GM13977 (cell line): ENCODE measurements around the gene NFATC2IP.
A peak's percentile ranks its signal among the peaks of the same experiment; 100 is the strongest.

ENCODE experiments used
- DNase-seq: peaks from one replicate; pipeline ENCODE4 v3.0.0; 2012; ENCODE audit warnings: low spot score
- in situ Hi-C: fragments of 300-500 bp; cut with MboI; formaldehyde crosslinking; loops from one replicate; pipeline ENCODE4 v1.12.0; 2022; ENCODE audit warnings: low sequenced_read_pairs, low pct_unique_long_range_greater_than_20kb, mixed read lengths, inconsistent platforms; ENCODE audit not compliant: unreplicated experiment
- TF ChIP-seq, protein P1 (sequence below): IDR thresholded peaks from 2 replicates; pipeline ENCODE4 v1.5.1; 2012; ENCODE audit warnings: mild to moderate bottlenecking, control low read depth; ENCODE audit not compliant: insufficient read depth; ENCODE audit errors: extremely low read depth, missing control alignments

The NFATC2IP gene

DNA sequence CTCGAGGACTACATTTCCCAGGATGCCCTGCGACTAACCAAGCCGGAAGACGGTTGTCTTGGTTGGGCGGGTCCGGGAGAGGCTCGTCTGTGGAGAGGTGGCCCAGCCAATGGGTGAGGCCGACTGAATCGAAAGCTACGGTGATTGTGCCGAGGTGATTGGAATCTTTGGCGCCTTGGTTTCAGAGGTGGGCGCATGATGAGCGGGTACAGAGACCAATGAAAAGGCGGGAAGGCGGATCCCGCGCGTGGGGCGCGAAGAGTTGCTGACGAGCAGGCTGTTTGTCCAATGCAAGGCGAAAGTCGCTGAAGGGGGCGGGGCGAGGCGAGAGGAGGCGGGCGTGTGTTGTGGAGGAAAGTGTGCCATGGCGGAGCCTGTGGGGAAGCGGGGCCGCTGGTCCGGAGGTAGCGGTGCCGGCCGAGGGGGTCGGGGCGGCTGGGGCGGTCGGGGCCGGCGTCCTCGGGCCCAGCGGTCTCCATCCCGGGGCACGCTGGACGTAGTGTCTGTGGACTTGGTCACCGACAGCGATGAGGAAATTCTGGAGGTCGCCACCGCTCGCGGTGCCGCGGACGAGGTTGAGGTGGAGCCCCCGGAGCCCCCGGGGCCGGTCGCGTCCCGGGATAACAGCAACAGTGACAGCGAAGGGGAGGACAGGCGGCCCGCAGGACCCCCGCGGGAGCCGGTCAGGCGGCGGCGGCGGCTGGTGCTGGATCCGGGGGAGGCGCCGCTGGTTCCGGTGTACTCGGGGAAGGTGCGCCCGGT lies at the start of gene NFATC2IP:
Gene NFATC2IP, plus strand, starts transcription at position 290 of the 762 bp plus-strand sequence. Its CDS starts 75 bp downstream, at position 365.
- DNase-seq, result peak; percentile 100
- in situ Hi-C loops, result no loop called here
- TF ChIP-seq, protein P1, sequence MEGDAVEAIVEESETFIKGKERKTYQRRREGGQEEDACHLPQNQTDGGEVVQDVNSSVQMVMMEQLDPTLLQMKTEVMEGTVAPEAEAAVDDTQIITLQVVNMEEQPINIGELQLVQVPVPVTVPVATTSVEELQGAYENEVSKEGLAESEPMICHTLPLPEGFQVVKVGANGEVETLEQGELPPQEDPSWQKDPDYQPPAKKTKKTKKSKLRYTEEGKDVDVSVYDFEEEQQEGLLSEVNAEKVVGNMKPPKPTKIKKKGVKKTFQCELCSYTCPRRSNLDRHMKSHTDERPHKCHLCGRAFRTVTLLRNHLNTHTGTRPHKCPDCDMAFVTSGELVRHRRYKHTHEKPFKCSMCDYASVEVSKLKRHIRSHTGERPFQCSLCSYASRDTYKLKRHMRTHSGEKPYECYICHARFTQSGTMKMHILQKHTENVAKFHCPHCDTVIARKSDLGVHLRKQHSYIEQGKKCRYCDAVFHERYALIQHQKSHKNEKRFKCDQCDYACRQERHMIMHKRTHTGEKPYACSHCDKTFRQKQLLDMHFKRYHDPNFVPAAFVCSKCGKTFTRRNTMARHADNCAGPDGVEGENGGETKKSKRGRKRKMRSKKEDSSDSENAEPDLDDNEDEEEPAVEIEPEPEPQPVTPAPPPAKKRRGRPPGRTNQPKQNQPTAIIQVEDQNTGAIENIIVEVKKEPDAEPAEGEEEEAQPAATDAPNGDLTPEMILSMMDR, result no peak

DNA sequence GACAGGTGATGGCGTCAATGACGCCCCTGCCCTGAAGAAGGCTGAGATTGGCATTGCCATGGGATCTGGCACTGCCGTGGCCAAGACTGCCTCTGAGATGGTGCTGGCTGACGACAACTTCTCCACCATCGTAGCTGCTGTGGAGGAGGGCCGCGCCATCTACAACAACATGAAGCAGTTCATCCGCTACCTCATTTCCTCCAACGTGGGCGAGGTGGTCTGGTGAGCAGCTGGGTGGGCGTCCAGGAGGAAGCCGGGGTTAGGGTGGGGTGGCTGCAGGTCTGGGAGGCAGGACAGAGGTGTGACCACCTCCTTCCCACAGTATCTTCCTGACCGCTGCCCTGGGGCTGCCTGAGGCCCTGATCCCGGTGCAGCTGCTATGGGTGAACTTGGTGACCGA lies 48.9 kb upstream of the NFATC2IP start:
- TF ChIP-seq, protein P1, result no peak
- no peak for DNase-seq
- in situ Hi-C loops, result no loop called here

DNA sequence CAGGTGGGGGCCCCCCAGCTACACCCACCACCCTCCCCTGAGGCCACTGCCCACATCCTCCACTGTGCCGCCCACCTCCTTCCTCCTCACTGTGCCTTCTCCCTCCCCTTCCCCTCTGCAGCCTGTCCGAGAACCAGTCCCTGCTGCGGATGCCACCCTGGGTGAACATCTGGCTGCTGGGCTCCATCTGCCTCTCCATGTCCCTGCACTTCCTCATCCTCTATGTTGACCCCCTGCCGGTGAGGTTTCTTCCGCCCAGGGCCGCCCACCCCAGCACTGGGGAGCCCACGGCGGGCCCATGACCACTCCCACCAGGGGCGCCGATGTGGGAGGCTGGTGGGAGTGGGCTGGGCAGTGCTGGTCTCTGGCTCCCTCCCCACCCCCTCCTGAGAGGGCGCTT lies 47.8 kb upstream of the NFATC2IP start:
- TF ChIP-seq, protein P1, result no peak
- in situ Hi-C loops, result no loop called here
- no peak for DNase-seq

DNA sequence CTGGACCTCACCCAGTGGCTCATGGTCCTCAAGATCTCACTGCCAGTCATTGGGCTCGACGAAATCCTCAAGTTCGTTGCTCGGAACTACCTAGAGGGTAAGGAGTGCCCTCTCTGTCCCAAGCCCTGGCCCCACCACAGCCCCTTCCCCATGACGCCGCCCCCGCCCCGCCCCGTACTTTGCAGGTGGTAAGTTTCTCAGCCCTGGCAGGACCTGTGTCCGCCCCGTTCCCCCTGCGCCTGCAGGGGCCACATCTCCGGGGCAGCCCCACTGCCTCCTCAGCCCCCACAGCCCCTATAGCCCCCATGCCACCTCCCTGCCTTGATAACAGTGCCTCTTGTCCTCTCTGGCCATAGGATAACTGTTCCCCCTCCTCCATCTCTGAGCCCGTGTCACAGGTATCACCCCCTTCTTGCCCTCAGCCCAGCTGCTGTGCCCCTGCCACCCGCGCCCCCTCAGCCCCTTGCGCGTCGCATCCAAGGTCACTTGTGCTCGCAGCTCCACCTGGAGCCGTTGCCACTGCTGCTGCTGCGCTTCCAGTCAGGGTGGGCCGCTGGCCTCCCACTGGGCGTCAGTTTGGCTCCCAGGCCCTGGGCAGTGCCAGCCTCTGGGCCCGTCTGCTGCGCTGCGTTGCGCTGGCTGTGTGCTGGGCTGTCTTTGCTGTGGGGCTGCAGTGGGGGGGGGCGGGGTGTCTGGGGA lies 47.2 kb upstream of the NFATC2IP start:
- in situ Hi-C loops, result no loop called here
- no peak for DNase-seq
- TF ChIP-seq, protein P1, result no peak

DNA sequence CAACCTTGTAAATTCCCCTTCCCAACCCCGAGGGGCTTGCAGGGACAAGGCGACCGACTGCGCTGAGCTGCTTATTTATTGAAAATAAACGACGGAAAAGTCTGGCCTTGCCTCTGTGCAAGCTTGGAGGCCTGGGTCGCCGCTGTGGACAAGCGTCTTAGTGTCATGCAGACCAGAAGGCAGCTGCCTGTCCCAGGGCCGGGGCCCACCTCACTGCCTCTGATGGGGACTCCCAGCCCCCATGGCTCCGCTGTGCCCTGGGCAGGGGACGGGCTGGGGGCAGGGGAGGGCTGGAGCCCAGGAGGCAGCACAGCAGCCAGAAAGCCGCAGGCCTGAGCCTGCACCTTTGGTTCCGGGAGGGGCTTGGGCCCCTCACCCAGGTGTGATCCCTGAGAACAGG lies 46.4 kb upstream of the NFATC2IP start:
- in situ Hi-C loops, result no loop called here
- TF ChIP-seq, protein P1, result no peak

DNA sequence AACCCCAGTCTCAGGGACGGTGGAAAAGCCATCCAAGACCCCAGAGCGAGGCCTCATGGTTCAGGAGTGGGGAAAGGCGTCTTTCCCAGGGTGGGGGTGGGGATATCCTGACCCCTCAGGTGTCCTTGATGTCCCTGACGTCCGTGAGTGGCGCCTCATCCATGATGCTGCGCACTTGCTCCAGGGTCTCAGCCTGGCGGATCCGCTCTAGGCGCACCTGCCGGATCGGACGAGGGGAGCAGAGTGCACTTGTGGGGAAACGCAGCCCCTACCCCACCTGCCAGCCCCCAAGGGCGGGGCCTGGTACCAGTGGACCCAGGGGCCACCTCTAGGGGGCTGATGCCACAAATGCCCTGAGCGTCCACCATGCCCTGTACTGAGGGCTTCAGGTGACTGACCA lies 45.9 kb upstream of the NFATC2IP start:
- TF ChIP-seq, protein P1, result no peak
- no peak for DNase-seq
- in situ Hi-C loops, result no loop called here

More for the DNA sequence above, 46.4 kb upstream of the NFATC2IP start:
- no peak for DNase-seq
